H1 (cell line): Measurements from ENCODE around the gene NRM. TPM values are rescaled to one million over a fixed set of nuclear protein-coding genes. Genes with fewer than 3 reads are reported as not detected.

Experiments used
- CTCF ChIA-PET: fragments of 300-600 bp; sonication (Branson Sonifier 250); formaldehyde crosslinking; loops from one replicate; lab custom pipeline; 2021; ENCODE audit not compliant: partially characterized antibody; lab: Charles Lee
- POLR2A ChIA-PET: fragments of 300-600 bp; sonication (Branson Sonifier 250); formaldehyde crosslinking; loops from one replicate; lab custom pipeline; 2021; ENCODE audit warnings: inconsistent platforms; ENCODE audit not compliant: partially characterized antibody; lab: Charles Lee
- DNase-seq, 2 experiments: peaks; one replicate each; pipeline versions ENCODE4 v3.0.0 to v3.0.0-alpha.2; 2010 to 2022; ENCODE audit warnings: low spot score in 2 of 2, low read depth in 1 of 2, mixed read lengths in 1 of 2
- FAIRE-seq: peaks from 2 replicates; lab custom pipeline; 2011; peaks lifted over from hg19 to GRCh38; lab: Jason Lieb, UNC
- H2AFZ ChIP-seq: 2 replicates; pipeline ENCODE4 v1.8.1; 2012; ENCODE audit warnings: low read length, inconsistent platforms
- H2AK5ac ChIP-seq: 2 replicates; pipeline ENCODE4 v1.6.1; 2013; ENCODE audit warnings: low read depth, low read length
- H2BK120ac ChIP-seq: replicated peaks from 2 replicates; pipeline ENCODE3; 2013; ENCODE audit warnings: low read depth, low read length, inconsistent platforms
- H2BK12ac ChIP-seq: 2 replicates; pipeline ENCODE4 v1.6.1; 2013; ENCODE audit warnings: low read depth, low read length
- H2BK15ac ChIP-seq: 2 replicates; pipeline ENCODE4 v1.6.1; 2013; ENCODE audit warnings: low read length
- H2BK20ac ChIP-seq: 2 replicates; pipeline ENCODE4 v1.6.1; 2013; ENCODE audit warnings: low read length
- H2BK5ac ChIP-seq: 2 replicates; pipeline ENCODE4 v1.6.1; 2013; ENCODE audit warnings: low read depth, low read length
- H3K14ac ChIP-seq: 2 replicates; pipeline ENCODE4 v1.6.1; 2013; ENCODE audit warnings: inconsistent platforms; ENCODE audit not compliant: insufficient read length
- H3K18ac ChIP-seq: 2 replicates; pipeline ENCODE4 v1.6.1; 2013; ENCODE audit warnings: low read length; ENCODE audit errors: extremely low read depth
- H3K23ac ChIP-seq: 2 replicates; pipeline ENCODE4 v1.6.1; 2013; ENCODE audit warnings: inconsistent platforms; ENCODE audit not compliant: insufficient read length
- H3K23me2 ChIP-seq: 2 replicates; pipeline ENCODE4 v1.6.1; 2013; ENCODE audit warnings: low read depth, low read length
- H3K27ac ChIP-seq: 2 replicates; pipeline ENCODE4 v1.6.1; 2011; ENCODE audit warnings: low read depth, low read length, inconsistent platforms
- H3K27me3 ChIP-seq, 4 experiments: replicated peaks in 1 of 4; 1 replicate in 1 of 4; 2 replicates in 3 of 4; pipeline versions ENCODE4 v1.6.1 to v1.8.1; 2011 to 2013; ENCODE audit warnings: low read length in 3 of 4, mild to moderate bottlenecking in 3 of 4, inconsistent platforms in 2 of 4, mixed read lengths in 2 of 4, moderate library complexity in 1 of 4; ENCODE audit not compliant: control insufficient read depth in 3 of 4, insufficient read depth in 3 of 4; ENCODE audit errors: extremely low read depth in 1 of 4
- H3K36me3 ChIP-seq, 4 experiments: 2 replicates each; pipeline versions ENCODE4 v1.6.1 to v1.8.1; 2011 to 2013; ENCODE audit warnings: mild to moderate bottlenecking in 4 of 4, low read length in 3 of 4, moderate library complexity in 2 of 4, control low read depth in 1 of 4, inconsistent platforms in 1 of 4; ENCODE audit not compliant: insufficient read depth in 4 of 4, control insufficient read depth in 2 of 4
- H3K4ac ChIP-seq: replicated peaks from 2 replicates; pipeline ENCODE3; 2013; ENCODE audit warnings: low read length, low read depth, mixed read lengths, inconsistent platforms; ENCODE audit not compliant: insufficient read length
- H3K4me1 ChIP-seq, 4 experiments: replicated peaks in 1 of 4; 1 replicate in 1 of 4; 2 replicates in 3 of 4; pipeline versions ENCODE4 v1.6.1 to v1.8.1; 2011 to 2013; ENCODE audit warnings: low read length in 3 of 4, inconsistent platforms in 2 of 4, mixed read lengths in 1 of 4; ENCODE audit not compliant: insufficient read depth in 4 of 4, control insufficient read depth in 3 of 4
- H3K4me2 ChIP-seq, 2 experiments: 2 replicates each; pipeline versions ENCODE4 v1.6.1 to v1.8.1; 2011 to 2013; ENCODE audit warnings: low read depth in 2 of 2, low read length in 2 of 2, control low read depth in 1 of 2, inconsistent platforms in 1 of 2, mild to moderate bottlenecking in 1 of 2; ENCODE audit not compliant: insufficient read depth in 1 of 2
- H3K4me3 ChIP-seq, 4 experiments: fragments of 200-600, 300-600 bp in 1 of 4; sonication (generic), shearing (Covaris generic), sonication (Bioruptor Twin) in 1 of 4; 2 replicates each; pipeline versions ENCODE4 v1.5.1 to v1.8.1; 2011 to 2016; ENCODE audit warnings: low read length in 4 of 4, low read depth in 3 of 4, control low read depth in 2 of 4, inconsistent platforms in 2 of 4, mild to moderate bottlenecking in 2 of 4, mixed read lengths in 1 of 4, moderate library complexity in 1 of 4; ENCODE audit not compliant: insufficient read depth in 2 of 4; ENCODE audit errors: extremely low read depth in 1 of 4
- H3K56ac ChIP-seq: replicated peaks from 2 replicates; pipeline ENCODE3; 2013; ENCODE audit warnings: low read depth, mild to moderate bottlenecking, mixed read lengths, low read length, inconsistent platforms; ENCODE audit not compliant: insufficient read length
- H3K79me1 ChIP-seq: 2 replicates; pipeline ENCODE4 v1.6.1; 2013; ENCODE audit warnings: low read depth, low read length, control low read depth
- H3K79me2 ChIP-seq, 2 experiments: 2 replicates each; pipeline versions ENCODE4 v1.6.1 to v1.8.1; 2012 to 2013; ENCODE audit warnings: low read length in 2 of 2, mild to moderate bottlenecking in 2 of 2, inconsistent platforms in 1 of 2; ENCODE audit not compliant: insufficient read depth in 2 of 2, control insufficient read depth in 1 of 2
- H3K9ac ChIP-seq, 4 experiments: replicated peaks in 1 of 4; 1 replicate in 1 of 4; 2 replicates in 3 of 4; pipeline versions ENCODE4 v1.6.1 to v1.8.1; 2011 to 2013; ENCODE audit warnings: low read depth in 3 of 4, low read length in 3 of 4, control low read depth in 2 of 4, mild to moderate bottlenecking in 2 of 4, moderate library complexity in 2 of 4, inconsistent platforms in 1 of 4; ENCODE audit errors: extremely low read depth in 1 of 4
- H3K9me3 ChIP-seq, 2 experiments: 2 replicates each; pipeline versions ENCODE4 v1.6.1 to v1.8.1; 2012 to 2013; ENCODE audit warnings: mild to moderate bottlenecking in 2 of 2, moderate library complexity in 2 of 2, control low read depth in 1 of 2, inconsistent platforms in 1 of 2, low read depth in 1 of 2, low read length in 1 of 2, mixed read lengths in 1 of 2; ENCODE audit not compliant: insufficient read depth in 2 of 2
- H4K20me1 ChIP-seq, 2 experiments: replicated peaks in 1 of 2; 2 replicates each; pipeline versions ENCODE3 to v1.8.1; 2011 to 2013; ENCODE audit warnings: inconsistent platforms in 2 of 2, low read length in 2 of 2, mild to moderate bottlenecking in 1 of 2; ENCODE audit not compliant: insufficient read depth in 2 of 2, control insufficient read depth in 1 of 2
- H4K5ac ChIP-seq: 2 replicates; pipeline ENCODE4 v1.6.1; 2013; ENCODE audit warnings: low read length, low read depth, mixed read lengths, inconsistent platforms; ENCODE audit not compliant: insufficient read length
- H4K8ac ChIP-seq: 2 replicates; pipeline ENCODE4 v1.8.0; 2013; ENCODE audit warnings: mild to moderate bottlenecking, moderate library complexity, low read length, inconsistent platforms; ENCODE audit not compliant: insufficient read depth; ENCODE audit errors: extremely low read depth
- H4K91ac ChIP-seq: replicated peaks from 2 replicates; pipeline ENCODE3; 2013; ENCODE audit warnings: low read length, mixed read lengths, inconsistent platforms; ENCODE audit not compliant: insufficient read length
- CREB1 ChIP-seq: IDR thresholded peaks from 2 replicates; pipeline ENCODE4 v1.6.1; 2012; ENCODE audit warnings: inconsistent platforms
- EGR1 ChIP-seq: IDR thresholded peaks from 2 replicates; pipeline ENCODE4 v1.6.1; 2011; ENCODE audit warnings: low read depth, low read length, borderline replicate concordance
- EZH2 ChIP-seq: fragments of 200-600 bp; sonication (generic); IDR thresholded peaks from 2 replicates; pipeline ENCODE4 v1.7.1; 2012; ENCODE audit warnings: low read depth, mild to moderate bottlenecking, moderate library complexity, low read length, inconsistent platforms; ENCODE audit not compliant: severe bottlenecking
- HDAC6 ChIP-seq: IDR thresholded peaks from one replicate; pipeline ENCODE4 v1.7.1; 2012; ENCODE audit warnings: low read depth, mild to moderate bottlenecking, inconsistent platforms, low read length, moderate library complexity
- MAFK ChIP-seq: IDR thresholded peaks from 2 replicates; pipeline ENCODE4 v1.6.1; 2012; ENCODE audit warnings: low read depth, mild to moderate bottlenecking, improper control_type of control experiment, low read length
- PHF8 ChIP-seq: fragments of 200-600 bp; sonication (generic); conservative IDR thresholded peaks from 2 replicates; pipeline ENCODE4 v1.7.1; 2012; ENCODE audit warnings: low read depth, mild to moderate bottlenecking, inconsistent platforms, low read length, moderate library complexity
- POLR2AphosphoS5 ChIP-seq: IDR thresholded peaks from 2 replicates; pipeline ENCODE4 v1.6.1; 2011; ENCODE audit warnings: low read depth, low read length
- RFX5 ChIP-seq: IDR thresholded peaks from 2 replicates; pipeline ENCODE4 v1.6.1; 2011; ENCODE audit warnings: low read depth, low read length, improper control_type of control experiment, borderline replicate concordance
- SP2 ChIP-seq: IDR thresholded peaks from 2 replicates; pipeline ENCODE4 v1.6.1; 2012; ENCODE audit warnings: mild to moderate bottlenecking, low read length, inconsistent platforms
- SUZ12 ChIP-seq: fragments of 200-600 bp; sonication (generic); IDR thresholded peaks from 2 replicates; pipeline ENCODE4 v1.6.1; 2012; ENCODE audit warnings: mild to moderate bottlenecking, inconsistent platforms, low read length, moderate library complexity, mixed read lengths
- TAF1 ChIP-seq: IDR thresholded peaks from 2 replicates; pipeline ENCODE4 v1.6.1; 2011; ENCODE audit warnings: mild to moderate bottlenecking, low read depth, low read length
- TBP ChIP-seq: IDR thresholded peaks from 2 replicates; pipeline ENCODE4 v1.6.1; 2011; ENCODE audit warnings: low read depth, low read length, improper control_type of control experiment
- YY1 ChIP-seq: IDR thresholded peaks from 2 replicates; pipeline ENCODE4 v1.6.1; 2011; ENCODE audit warnings: low read depth, mild to moderate bottlenecking, low read length
- WGBS, 2 experiments: shearing (Covaris generic) in 1 of 2; methylation state at CpG; one replicate each; pipeline versions ENCODE4 v1.1.6 to v1.1.7; 2013 to 2015; ENCODE audit warnings: low lambda C conversion rate in 2 of 2, mixed read lengths in 2 of 2, inconsistent platforms in 1 of 2, low coverage in 1 of 2, missing lambda C conversion rate in 1 of 2; ENCODE audit not compliant: insufficient replicate concordance in 2 of 2, insufficient coverage in 1 of 2, insufficient read length in 1 of 2; ENCODE audit errors: extremely low coverage in 1 of 2, missing lambda C conversion rate in 1 of 2; 5-methylcytosine and 5-hydroxymethylcytosine counted together
- polyA plus RNA-seq, 7 experiments: library from polyadenylated mRNA; depleted of rRNA in 3 of 7; stranded (reverse) in 5 of 7; unstranded in 2 of 7; fragments of >200 nt in 5 of 7; fragments of 200-250 nt in 2 of 7; gene quantifications; 1 replicate in 5 of 7; 2 replicates in 1 of 7; 4 replicates in 1 of 7; pipeline versions ENCODE4 v1.2.1 to v1.2.3, GENCODE V29; 2011 to 2013; ENCODE audit warnings: missing spikeins in 2 of 7, mixed read lengths in 2 of 7
- total RNA-seq: library from RNA; stranded (reverse); fragmentation: NEBNext Ultra II Directional; extraction: Animal tissue kit (Norgen Biotek cat#: 25700); gene quantifications from 2 replicates; pipeline ENCODE4 v1.2.1, GENCODE V29; 2021
- TF ChIP-seq, protein P1 (sequence below): IDR thresholded peaks from 2 replicates; pipeline ENCODE4 v1.6.1; 2011; ENCODE audit warnings: low read depth, mild to moderate bottlenecking, low read length; ENCODE audit not compliant: insufficient read depth

NRM gene
- total and polyA plus RNA-seq, 2 of the 8 experiments (the other 6 are each of a cell fraction or from before 2014, with no cell fraction given) = 27.3 to 50.4 TPM

DNA sequence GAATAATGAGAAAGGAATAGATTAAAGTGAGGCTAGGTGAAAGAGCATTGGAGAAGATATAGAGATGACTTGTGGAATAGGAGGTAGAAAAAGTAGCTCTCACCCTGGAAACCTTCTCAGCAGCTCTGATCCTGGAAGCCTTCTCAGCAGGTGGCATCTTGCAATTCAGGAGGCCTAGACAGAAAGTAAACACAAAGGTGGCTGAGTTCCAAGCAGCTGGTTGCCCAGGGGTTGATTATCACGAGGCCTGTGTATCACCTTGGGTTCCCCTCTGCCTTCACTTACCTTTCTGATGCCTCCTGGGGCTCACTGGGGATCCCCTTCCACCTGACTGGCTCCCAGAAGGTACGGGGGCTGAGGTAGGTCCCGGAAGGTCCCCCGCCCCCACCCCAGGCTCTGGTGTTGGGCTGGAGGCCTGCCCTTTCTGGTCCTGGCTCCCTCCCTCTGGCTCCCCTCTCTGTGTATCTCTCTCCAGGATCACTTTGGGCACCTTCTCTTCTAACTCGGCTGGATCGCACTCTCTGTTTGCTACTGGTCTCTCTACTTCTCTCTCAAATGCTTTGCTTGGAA, 16.6 kb upstream of the NRM start:
- ChIA-PET CTCF (interaction anchor here (0.7 to 1.8 kb wide), 2 partner anchors 18 to 23 kb away, joined by 4 to 5 read pairs; no protein-coding TSS in a partner anchor), POLR2A (interaction anchor here (1.3 to 35.9 kb wide), 4 partner anchors 7 to 103 kb away, joined by 4 to 732 read pairs (median 368); partner anchors contain the start of genes MDC1, NRM and TUBB)
- H4K91ac ChIP-seq = no peak overlapping the region
- H4K8ac ChIP-seq = no peak overlapping the region
- H2BK5ac ChIP-seq = no peak overlapping the region
- no peak overlapping the region for H2BK12ac ChIP-seq
- H2AFZ ChIP-seq = no peak overlapping the region
- no peaks in the 10 kb centered on the region for H3K27me3 ChIP-seq
- no peaks in the 10 kb centered on the region for H3K79me2 ChIP-seq
- H3K79me1 ChIP-seq = no peaks in the 10 kb centered on the region; the same call in 1 of the 2 replicates
- H3K27ac ChIP-seq = no peak overlapping the region
- H3K18ac ChIP-seq = no peak overlapping the region
- H3K14ac ChIP-seq = no peak overlapping the region
- no peaks in the 10 kb centered on the region for H3K23me2 ChIP-seq
- 92% methylated on average over 5 of the region's 6 CpGs; no CpG with 5 or more reads in 1 of the 2 experiments for WGBS, 2 experiments
- no peak overlapping the region for H2AK5ac ChIP-seq
- no peak overlapping the region for H3K4ac ChIP-seq
- H3K4me3 ChIP-seq = no peak overlapping the region
- H4K20me1 ChIP-seq = peaks cover 3 to 5% of the 10 kb centered on the region in 2 experiments
- no peak overlapping the region for H3K4me2 ChIP-seq
- DNase-seq (no peak), FAIRE-seq (no peak)
- H3K4me1 ChIP-seq = no peaks in the 10 kb centered on the region; a peak in 1 of 7 replicates
- peaks cover 15 to 53% (median 38%) of the 10 kb centered on the region in 4 experiments; a peak in 7 of 8 replicates for H3K36me3 ChIP-seq
- H3K9ac ChIP-seq = no peak overlapping the region
- H3K23ac ChIP-seq = no peak overlapping the region
- H3K9me3 ChIP-seq = no peaks in the 10 kb centered on the region
- H2BK15ac ChIP-seq = no peak overlapping the region
- no peak overlapping the region for H4K5ac ChIP-seq
- H2BK20ac ChIP-seq = no peak overlapping the region
- no peak overlapping the region for H2BK120ac ChIP-seq
- H3K56ac ChIP-seq = no peak overlapping the region
- no peak for TF ChIP-seq RFX5
- TF ChIP-seq HDAC6 = no peak
- TF ChIP-seq SUZ12 = no peak
- no peak for TF ChIP-seq YY1
- no peak for TF ChIP-seq MAFK
- TF ChIP-seq, protein P1, sequence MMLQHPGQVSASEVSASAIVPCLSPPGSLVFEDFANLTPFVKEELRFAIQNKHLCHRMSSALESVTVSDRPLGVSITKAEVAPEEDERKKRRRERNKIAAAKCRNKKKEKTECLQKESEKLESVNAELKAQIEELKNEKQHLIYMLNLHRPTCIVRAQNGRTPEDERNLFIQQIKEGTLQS = no peak
- no peak for TF ChIP-seq TAF1
- no peak for TF ChIP-seq POLR2AphosphoS5
- no peak for TF ChIP-seq SP2
- TF ChIP-seq PHF8 = no peak
- no peak for TF ChIP-seq TBP
- TF ChIP-seq CREB1 = no peak
- TF ChIP-seq EZH2 = no peak
- TF ChIP-seq EGR1 = no peak
